Measurements from ENCODE around the gene THSD1. TPM values are rescaled to one million over a fixed set of nuclear protein-coding genes. Genes with fewer than 3 reads are reported as not detected.

THSD1 gene
- total RNA-seq, 4 donors from 2014 or later: 4.2 to 12.6 (median 6.0) TPM

- no peak for TF ChIP-seq CTCF (IDR thresholded peaks at IDR 0.05; ENCODE audit: low read depth)
Observed at GRCh38 chr13:52366291-52366690, 39.7 kb downstream of the THSD1 start.

GRCh38 chr13:52361225-52361624 lies 44.7 kb downstream of the THSD1 start:
- TF ChIP-seq CTCF (IDR thresholded peaks at IDR 0.05; ENCODE audit: low read depth): no peak

- no peak for TF ChIP-seq CTCF (IDR thresholded peaks at IDR 0.05; ENCODE audit: low read depth)
Observed at GRCh38 chr13:52359534-52359933, 46.4 kb downstream of the THSD1 start.

- no peak for TF ChIP-seq CTCF (IDR thresholded peaks at IDR 0.05; ENCODE audit: low read depth)
Observed at GRCh38 chr13:52356327-52356726, 49.6 kb downstream of the THSD1 start.

GRCh38 chr13:52353193-52353592 lies 52.8 kb downstream of the THSD1 start:
- no peak for TF ChIP-seq CTCF (IDR thresholded peaks at IDR 0.05; ENCODE audit: low read depth)

- TF ChIP-seq CTCF (IDR thresholded peaks at IDR 0.05; ENCODE audit: low read depth): no peak
Observed at GRCh38 chr13:52348983-52349780, 56.8 kb downstream of the THSD1 start.

- no peak for TF ChIP-seq CTCF (IDR thresholded peaks at IDR 0.05; ENCODE audit: low read depth)
Observed at GRCh38 chr13:52348071-52348470, 57.9 kb downstream of the THSD1 start.

All from subcutaneous adipose tissue (tissue), 4 donors.